RCC 7860 (cell line): ENCODE measurements around the gene ADGRD1.
"Not testable (repeated sequence)": the region's sequence is repeated elsewhere in the genome, so short reads cannot be mapped to it uniquely, and the experiment has no call there.

Source experiments
- DNase-seq: peaks from one replicate; pipeline ENCODE4 v3.0.0-alpha.2; 2015; ENCODE audit warnings: low spot score
- FAIRE-seq: peaks from 2 replicates; lab custom pipeline; 2012; peaks lifted over from hg19 to GRCh38; lab: Jason Lieb, UNC

The ADGRD1 gene

DNA sequence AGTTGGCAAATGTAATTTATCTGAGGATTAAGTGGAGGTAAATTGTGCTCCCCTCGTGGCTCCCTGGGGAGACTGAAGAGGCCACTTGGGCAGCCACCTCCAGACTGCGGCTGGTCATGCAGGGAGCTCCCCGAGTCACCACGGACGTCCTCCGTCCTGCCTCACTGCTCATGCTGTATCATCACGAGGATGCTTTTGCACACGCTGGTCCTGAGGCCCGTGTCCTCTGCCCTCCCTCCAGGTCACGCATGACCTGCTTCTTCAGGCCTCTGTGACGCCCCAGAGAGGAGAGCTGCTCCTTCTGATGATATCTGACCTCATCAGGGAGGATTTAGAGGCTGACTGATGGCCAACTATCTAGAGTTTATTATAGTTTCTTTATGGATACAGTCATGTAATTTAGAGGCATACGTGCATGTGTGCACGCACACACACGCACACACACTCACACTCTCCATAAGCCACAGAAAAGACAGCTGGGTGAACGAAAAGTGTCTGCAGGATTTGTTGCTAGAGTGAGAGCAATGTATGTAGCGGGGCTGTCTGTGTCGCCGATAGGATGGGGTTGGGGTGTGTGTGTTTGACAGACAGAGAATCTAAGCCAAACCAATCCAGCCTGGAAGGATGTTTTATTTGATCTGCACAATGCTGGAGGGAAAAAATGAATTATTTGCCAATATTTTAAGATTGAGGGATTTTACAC is 160.0 kb downstream of the ADGRD1 start:
- FAIRE-seq = no peak
- DNase-seq = no peak

DNA sequence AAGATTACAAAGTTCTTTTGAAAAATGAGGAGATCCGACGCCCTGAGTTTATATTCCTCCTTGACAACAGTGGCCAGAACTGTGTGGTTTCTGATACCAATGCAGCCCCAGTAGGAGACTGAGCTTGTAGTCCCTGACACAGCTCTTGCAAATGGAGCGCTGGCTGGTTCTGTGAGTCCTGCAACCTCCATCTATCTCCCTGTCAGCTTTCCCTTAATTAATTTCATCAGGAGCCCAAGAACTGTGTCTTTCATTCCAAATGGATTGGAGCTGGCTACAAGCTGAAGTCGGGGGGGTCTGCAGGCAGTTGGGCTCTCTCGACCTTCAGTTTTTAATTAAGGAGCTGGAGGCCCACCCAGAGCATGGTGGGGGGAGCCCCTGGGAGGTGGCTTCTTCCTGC is 160.6 kb downstream of the ADGRD1 start:
- FAIRE-seq (no peak), DNase-seq (no peak)

DNA sequence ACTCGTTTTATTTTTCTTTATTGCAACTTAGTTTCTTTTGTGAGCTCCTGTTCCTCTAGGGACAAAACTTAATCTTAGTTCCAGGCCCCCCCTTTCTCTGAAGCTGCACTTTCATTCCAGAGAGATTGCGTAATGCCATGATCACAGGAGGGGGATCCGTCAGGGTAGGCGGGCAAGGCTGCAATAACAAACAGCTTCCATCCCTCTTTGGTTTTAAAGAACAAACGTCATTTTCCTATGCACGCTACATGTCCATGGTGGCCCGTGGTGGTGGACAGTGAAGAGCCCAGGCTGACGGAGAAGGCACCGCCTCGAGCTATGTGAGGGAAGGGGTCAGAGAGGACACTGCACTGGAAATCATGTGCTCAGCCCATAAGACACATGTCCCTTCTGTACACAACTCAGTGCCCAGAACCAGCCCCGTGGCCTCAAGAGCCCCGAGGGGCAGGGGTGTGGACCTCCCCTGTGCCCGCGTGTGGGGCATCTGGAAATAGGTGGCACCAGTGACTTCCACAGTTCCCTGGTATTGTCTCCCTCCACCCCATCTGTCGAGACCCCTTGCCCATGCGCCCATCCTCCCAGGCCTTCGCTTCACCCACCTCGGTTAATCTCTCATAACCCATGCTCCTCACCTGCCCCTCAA is 161.4 kb downstream of the ADGRD1 start:
- DNase-seq (no peak), FAIRE-seq (no peak)

DNA sequence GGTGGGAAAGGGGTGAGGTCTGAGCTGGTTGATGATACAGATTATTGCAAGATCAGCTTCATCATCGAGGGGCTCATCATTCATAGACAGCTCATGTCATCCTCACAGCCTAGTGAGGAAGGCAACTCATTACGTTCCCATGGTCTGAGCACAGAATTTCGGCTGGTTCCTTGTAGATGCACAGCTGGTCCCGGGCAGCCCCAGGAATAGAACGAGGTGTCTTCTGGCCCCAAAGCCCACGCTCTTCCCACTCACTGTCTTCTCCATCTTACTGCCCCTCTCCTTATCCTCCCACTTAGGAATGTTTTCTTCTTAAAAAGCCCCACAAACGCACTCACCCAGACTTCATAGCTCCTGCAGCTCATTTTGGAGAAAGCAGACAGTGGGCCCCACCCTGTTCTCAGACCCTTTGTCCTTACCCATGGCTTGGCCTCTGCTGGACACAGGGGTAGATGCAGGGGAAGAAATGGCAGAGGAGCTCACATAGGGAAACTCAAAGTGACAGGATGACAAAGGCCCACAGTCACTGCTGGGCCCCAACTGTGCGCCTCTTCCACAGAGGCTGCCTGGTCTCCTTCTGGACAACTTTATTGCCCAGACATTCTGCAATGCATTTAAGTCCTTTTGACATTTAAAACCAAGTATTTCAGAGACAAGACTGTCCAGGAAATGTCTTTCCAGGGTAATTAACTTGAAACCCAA is 162.2 kb downstream of the ADGRD1 start:
- no peak for FAIRE-seq

DNA sequence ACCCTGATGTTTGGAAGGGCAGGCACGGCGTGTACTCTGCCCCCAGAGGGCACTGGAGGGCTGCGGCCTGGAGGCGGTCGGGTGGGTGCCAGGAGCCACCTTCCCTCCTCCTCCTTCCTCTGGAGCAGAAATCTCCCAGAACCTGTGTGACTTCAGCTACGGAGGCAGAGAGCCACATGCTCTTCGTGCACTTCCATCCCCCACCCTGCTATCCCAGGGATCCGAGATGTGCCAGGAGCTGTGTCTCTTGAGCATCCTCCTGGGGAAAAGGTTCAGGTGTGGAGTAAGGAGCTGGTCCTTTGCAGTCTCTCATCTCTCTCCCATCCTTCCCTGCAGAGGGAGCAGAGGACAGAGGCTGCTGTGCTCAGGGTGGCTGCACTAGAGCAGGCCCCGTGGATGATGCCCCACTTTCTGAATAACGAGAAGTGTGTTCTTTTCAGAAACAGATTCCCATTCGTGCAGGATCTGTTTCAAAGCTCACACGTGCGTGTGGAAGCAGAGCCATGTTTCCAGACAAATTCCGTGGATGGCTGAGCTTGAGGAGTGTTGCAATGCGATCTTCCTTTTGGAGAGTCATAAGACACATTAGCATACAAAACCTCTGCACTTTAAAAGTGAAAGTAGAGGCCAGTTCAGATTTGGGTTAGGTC is 162.9 kb downstream of the ADGRD1 start:
- no peak for DNase-seq
- FAIRE-seq = no peak

More for the DNA sequence above, 162.2 kb downstream of the ADGRD1 start:
- DNase-seq = no peak

DNA sequence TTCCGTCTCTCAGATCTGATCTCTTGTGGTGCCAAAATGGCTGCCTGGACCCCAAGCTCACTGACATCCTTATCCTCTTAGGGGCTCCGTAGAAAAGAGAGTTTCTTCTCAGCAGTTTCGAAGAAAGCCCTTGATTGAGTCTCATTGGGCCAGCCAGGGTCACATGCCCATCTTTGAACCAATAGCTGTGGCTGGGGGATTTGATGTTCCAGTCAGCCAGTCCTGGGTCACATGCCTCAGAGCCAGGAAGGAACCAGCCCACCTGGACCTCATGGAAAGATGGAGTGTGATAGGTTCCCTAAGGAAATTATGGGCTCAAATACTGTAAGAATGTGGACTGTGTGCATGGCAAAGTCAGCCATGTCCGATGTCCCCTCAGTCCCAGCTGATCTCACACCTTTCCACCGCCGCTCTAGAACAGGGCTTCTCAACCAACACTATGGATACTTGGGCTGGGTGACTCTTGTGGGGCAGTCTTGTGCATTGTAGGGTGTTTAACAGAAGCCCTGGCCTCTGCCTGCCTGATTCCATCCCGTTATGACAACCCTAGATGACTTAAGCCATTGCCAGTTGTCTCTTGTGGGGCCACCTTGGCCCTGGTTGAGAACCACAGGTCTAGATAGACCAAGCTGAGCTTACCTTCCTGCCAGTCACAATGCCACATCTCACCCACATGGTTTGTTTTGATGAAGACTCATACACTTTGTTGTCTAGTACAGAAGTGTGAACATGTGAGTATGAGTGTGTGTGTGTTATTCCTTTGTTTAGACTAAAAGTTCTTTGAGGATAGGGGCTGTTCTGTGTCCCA is 163.9 kb downstream of the ADGRD1 start:
- no peak for DNase-seq
- FAIRE-seq = no peak

DNA sequence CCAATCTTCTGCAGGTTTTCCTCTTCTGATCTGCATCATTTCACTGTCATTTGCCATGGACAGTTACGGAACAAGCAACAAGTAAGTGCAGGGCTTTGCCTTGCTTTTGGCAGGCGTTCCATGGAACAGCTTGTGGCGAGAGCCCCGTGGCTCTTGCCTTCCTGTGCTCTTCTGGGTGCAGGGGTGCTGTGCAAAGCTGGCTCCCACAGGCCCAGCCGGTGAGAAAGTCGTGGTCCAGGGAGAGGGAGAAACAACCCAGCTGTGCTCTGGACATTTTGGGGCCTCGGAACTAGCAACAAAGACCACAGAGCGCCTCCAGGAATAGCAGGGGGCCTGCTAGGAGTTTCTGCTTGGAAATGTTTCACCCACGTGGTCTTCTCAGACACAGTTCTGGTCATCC is 164.7 kb downstream of the ADGRD1 start:
- FAIRE-seq = no peak

DNA sequence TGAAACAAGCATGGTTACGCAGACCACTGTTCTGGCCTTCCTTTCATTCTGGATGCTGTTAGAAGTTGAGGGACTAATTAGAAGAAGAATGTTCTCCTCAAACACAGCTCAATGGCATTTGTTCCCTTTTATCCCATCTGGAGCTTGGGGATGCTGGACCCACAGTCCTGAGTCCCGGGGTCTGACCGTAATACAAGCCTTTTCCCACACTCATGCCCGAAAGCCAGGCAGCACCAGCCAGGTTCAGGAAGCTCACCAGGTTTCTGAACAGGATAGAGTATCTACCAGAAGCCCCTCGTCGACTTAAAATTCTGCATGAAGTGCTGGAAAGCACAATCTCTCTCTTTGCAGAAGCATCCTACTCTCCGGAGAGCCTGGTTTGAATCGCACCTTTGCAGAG is 165.6 kb downstream of the ADGRD1 start:
- FAIRE-seq, DNase-seq: not testable (repeated sequence)

More for the DNA sequence above, 164.7 kb downstream of the ADGRD1 start:
- DNase-seq = no peak

DNA sequence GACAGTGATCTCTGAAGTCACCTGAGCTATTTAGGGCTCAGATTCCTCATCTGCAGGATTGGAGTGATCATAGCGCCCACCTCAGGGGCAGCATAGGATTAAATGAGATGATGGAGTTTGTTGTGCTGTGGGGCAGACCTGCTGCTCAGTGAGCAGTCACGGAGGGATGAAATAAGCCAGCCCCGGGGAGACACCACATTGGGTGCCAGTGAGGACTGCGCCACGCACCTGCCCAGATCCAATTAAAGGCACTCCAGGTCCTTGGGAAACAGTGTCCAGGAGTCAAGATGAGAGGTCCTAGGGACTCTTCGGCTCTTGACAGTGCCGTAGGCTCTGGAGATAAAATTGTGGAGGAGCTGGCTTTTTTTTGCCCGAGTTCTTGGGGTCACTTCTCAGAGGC is 166.2 kb downstream of the ADGRD1 start:
- no peak for FAIRE-seq

DNA sequence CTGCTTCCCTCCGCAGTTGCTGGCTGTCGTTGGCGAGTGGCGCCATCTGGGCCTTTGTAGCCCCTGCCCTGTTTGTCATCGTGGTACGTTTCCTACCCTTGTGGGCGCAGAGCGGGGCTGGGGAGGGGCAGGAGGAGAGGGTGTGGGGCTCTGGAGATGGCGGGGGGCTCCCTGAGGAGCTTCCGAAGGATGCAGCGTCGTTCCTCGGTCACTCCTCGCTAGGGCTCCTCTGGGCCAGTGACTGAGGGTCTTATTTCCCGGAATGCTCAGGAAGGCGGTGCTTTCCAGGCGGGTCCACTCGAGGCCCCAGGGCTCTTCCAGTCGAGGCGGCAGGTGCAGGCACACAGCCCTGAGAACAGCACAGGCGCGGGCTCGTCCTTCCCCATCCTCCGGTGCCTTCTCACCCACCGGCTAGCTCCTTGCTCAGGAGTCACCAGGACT is 167.1 kb downstream of the ADGRD1 start:
- FAIRE-seq = no peak

More for the DNA sequence above, 166.2 kb downstream of the ADGRD1 start:
- DNase-seq = no peak

DNA sequence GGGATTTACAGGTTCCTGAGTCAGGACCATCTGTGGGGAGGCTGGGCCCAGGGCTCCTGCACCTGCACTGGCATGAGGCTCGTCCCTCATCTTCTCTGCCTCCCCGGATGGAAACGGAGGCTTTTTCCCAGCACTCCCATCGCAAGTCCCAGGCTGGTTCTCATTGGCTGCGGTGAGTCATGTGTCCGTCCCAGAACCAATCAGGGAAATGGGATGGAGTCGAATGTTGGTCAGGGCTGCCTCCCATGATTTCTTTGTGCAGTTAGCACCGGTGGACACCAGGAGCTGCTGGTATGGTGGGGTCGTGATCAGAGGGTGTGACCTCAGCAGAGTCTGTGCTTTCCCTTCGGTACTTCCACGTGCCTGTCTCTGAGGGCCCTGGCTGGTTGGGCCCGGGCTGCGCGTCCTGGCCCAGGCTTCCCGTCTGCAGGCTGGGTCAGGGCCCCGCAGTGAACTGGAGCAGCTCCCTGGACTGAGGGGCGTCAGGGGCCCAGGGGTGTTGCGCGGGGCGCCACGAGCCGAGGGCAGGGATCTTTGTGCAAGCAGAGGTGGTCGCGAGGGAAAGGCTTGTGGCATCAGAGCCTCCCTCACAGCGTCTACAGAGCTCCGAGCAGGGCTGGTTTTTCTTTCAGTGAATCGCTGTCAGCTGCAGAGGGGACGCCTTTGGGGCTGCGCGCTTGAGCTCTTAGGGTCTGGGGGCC is 168.1 kb downstream of the ADGRD1 start:
- no peak for FAIRE-seq
- no peak for DNase-seq

More for the DNA sequence above, 167.1 kb downstream of the ADGRD1 start:
- DNase-seq = no peak

DNA sequence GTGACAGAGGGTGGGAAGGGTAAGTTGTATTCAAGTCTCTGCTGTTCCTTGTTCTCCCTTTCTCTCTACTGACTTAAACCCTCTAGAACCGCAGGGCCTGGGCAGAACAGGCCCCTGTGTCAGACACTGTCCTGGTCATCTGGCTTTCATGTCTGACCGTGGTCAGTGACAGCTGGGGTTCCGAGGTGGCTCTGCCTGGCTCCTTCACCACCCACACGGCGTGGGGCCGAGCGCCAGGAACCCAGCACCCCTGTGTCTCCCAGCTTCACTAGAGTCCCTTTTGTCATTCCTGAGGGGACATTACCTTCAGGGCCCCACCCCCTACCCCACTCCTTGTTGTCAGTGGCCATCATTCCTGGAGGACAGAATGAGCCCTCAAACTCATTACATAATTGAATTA is 168.9 kb downstream of the ADGRD1 start:
- FAIRE-seq = no peak
- DNase-seq = no peak

DNA sequence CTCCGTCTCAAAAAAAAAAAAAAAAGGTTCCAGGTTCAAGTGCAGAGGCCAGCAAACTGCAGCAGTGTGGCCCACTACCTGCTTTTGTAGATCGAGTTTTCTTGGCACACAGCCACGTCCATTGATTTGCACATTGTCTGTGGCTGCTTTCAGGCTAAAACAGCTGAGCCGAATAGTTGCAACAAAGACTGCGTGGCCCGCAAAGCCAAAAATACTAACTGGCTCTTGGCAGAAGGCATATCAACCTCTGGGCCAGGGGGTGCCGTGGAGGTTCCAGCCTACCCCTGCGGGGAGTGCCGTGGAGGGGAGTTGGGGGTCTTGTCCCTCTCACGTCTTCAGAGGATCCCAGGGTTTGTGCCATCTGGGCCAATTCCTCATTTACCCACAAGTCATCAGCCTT is 170.1 kb downstream of the ADGRD1 start:
- DNase-seq = no peak
- no peak for FAIRE-seq

DNA sequence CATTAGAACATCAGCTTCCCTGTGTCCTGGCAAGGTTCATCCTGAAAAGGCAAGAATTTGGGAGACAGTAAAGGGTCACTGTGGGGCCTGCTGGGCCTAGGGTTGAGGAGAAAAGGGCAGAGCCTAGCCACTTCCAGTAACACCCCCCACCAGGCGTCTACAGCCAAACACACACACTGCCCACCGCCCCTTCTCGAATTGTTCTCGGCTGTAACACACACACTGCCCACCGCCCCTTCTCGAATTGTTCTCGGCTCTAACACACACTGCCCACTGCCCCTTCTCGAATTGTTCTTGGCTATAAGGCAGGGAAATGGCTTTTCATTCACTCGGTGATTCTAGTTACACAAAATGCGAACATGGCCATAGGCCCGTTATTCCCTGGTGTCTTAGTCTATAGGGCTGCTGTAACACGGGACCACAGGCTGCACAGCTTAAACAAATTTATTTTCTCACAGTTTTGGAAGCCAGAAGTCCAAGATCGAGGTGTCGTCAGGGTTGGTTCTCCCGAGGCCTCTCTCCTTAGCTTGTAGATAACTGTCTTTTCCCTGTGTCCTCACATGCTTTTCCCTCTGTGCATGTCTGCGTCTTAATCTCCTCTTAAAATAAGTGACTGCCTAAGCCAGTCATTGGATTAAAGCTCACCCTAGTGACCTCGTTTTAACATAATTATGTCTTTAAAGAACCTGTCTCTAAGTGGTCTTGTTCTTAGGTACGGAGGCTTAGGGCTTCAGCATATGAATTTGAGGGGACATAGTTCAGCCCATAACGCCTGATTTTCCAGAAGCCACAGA is 171.0 kb downstream of the ADGRD1 start:
- no peak for DNase-seq
- FAIRE-seq = no peak

DNA sequence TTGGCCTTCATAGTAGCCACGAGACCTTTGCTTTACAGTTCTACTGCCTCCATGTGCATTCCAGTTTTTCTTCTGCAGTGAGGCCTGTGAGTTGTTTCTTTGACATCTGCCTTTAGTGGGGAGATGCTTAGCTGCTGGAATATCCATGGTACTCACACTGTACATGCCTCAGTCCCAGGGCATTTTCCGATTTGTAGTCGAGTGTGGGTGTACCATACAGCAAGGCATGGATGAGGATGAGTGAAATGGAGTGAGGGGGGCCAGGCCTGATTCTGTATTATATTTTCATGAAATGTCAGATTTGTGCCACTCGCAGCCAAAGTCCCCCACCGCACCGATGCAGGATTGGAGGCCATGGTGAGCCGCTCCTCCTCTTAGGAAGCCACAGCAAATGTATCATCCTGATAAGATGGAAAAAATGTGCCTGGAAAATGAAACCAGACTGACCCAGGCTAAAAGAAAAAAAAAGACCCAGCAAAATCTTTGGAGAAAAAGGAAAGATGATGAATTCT is 173.0 kb downstream of the ADGRD1 start:
- DNase-seq = no peak
- FAIRE-seq = no peak

DNA sequence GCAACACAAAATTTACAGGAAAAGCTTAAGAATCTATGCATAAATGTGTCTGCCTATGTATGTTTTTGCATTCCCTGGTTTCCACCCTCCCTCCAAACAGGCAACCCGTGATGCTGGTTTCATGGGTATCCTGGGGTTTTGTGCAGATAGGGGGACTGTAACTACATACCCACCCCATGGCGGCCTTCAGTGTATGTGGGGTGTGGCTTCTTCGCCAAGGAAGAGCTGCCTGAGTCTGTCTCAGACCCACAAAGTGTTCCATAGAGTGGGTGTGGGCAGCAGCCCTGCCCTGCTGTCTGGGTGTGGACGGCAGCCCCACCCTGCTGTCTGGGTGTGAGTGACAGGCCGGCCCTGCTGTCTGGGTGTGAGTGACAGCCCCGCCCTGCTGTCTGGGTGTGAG is 174.8 kb downstream of the ADGRD1 start:
- no peak for FAIRE-seq
- DNase-seq = no peak

DNA sequence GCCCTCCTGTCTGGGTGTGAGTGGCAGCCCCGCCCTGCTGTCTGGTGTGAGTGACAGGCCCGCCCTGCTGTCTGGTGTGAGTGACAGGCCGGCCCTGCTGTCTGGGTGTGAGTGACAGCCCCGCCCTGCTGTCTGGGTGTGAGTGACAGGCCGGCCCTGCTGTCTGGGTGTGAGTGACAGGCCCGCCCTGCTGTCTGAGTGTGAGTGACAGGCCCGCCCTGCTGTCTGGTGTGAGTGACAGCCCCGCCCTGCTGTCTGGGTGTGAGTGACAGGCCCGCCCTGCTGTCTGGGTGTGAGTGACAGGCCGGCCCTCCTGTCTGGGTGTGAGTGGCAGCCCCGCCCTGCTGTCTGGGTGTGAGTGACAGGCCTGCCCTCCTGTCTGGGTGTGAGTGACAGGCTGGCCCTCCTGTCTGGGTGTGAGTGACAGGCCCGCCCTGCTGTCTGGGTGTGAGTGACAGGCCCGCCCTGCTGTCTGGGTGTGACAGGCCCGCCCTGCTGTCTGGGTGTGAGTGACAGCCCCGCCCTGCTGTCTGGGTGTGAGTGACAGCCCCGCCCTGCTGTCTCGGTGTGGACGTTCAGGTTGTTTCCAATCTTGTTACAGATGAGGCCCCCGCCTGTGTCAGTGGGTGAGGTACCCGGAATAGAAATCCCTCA is 175.4 kb downstream of the ADGRD1 start:
- not testable (repeated sequence) for FAIRE-seq, DNase-seq

DNA sequence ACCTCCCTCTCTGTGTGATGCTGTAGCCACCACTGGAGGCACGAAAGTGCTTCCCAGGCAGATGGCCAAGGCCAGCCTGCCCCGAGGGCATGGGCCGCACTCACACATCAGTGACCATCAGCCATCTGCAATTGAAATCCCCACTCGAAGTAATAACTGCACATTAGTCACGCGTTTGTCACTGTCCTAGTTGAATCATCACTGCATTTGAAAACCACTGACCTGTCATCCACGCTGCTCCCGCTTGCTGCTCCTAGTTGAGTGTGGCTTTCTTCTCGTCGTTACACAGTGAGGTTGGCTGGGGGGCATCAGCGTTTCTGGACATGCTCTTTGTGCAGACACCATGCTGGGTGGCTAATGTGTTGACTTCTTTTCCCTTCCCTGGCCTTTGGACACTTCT is 176.1 kb downstream of the ADGRD1 start:
- FAIRE-seq (peak; percentile 16), DNase-seq (peak; percentile 55)
